DND-41 (cell line): ENCODE data around the gene CTSF.

Experiments used
- ATAC-seq: fragments of 200-7000 bp; cut with Tn5 transposase; 3 replicates; pipeline ENCODE4 v1.9.1; 2021; ENCODE audit warnings: low read depth; ENCODE audit not compliant: insufficient read depth
- DNase-seq: peaks from one replicate; pipeline ENCODE4 v3.0.0-alpha.2; 2020
- H2AFZ ChIP-seq: 2 replicates; pipeline ENCODE4 v1.6.0; 2012; ENCODE audit warnings: low read depth, low read length
- H3K27ac ChIP-seq: 2 replicates; pipeline ENCODE4 v1.5.1; 2012; ENCODE audit warnings: low read length, inconsistent platforms
- H3K27me3 ChIP-seq: fragments of 200-600 bp; sonication (generic); 2 replicates; pipeline ENCODE4 v1.6.0; 2012; ENCODE audit warnings: low read length, mild to moderate bottlenecking, inconsistent platforms; ENCODE audit not compliant: insufficient read depth, poor library complexity
- H3K36me3 ChIP-seq: 2 replicates; pipeline ENCODE4 v1.5.1; 2012; ENCODE audit warnings: low read length, inconsistent platforms; ENCODE audit not compliant: insufficient read depth
- H3K4me1 ChIP-seq: 2 replicates; pipeline ENCODE4 v1.5.1; 2012; ENCODE audit warnings: mild to moderate bottlenecking, low read length; ENCODE audit not compliant: insufficient read depth
- H3K4me2 ChIP-seq: 2 replicates; pipeline ENCODE4 v1.6.0; 2012; ENCODE audit warnings: mild to moderate bottlenecking, moderate library complexity, low read length, inconsistent platforms; ENCODE audit not compliant: insufficient read depth
- H3K4me3 ChIP-seq, 2 experiments: fragments of 200-600 bp in 1 of 2; shearing (Covaris generic) in 1 of 2; 2 replicates each; pipeline ENCODE4 v1.5.1; 2012 to 2016; ENCODE audit warnings: inconsistent platforms in 2 of 2, low read length in 2 of 2, mild to moderate bottlenecking in 2 of 2, low read depth in 1 of 2, moderate library complexity in 1 of 2
- H3K79me2 ChIP-seq: 2 replicates; pipeline ENCODE4 v1.6.0; 2012; ENCODE audit warnings: low read length, inconsistent platforms; ENCODE audit not compliant: insufficient read depth
- H3K9ac ChIP-seq: 2 replicates; pipeline ENCODE4 v1.6.0; 2012; ENCODE audit warnings: low read depth, mild to moderate bottlenecking, inconsistent platforms, low read length, moderate library complexity
- H3K9me3 ChIP-seq: 2 replicates; pipeline ENCODE4 v1.5.1; 2012; ENCODE audit warnings: low read length, moderate library complexity, mild to moderate bottlenecking, inconsistent platforms; ENCODE audit not compliant: insufficient read depth, severe bottlenecking
- H4K20me1 ChIP-seq: 2 replicates; pipeline ENCODE4 v1.6.0; 2012; ENCODE audit warnings: low read length; ENCODE audit not compliant: insufficient read depth
- EZH2 ChIP-seq: IDR thresholded peaks from 3 replicates; pipeline ENCODE4 v1.6.1; 2012; ENCODE audit warnings: borderline replicate concordance, low read depth, mild to moderate bottlenecking, moderate library complexity, low read length, inconsistent platforms; ENCODE audit not compliant: severe bottlenecking
- TF ChIP-seq, protein P1 (sequence below): IDR thresholded peaks from 2 replicates; pipeline ENCODE4 v1.5.1; 2012; ENCODE audit warnings: borderline replicate concordance, low read length, moderate library complexity, mild to moderate bottlenecking; ENCODE audit not compliant: poor library complexity, severe bottlenecking; ENCODE audit errors: extremely low read depth

CTSF gene

GRCh38 chr11:66600631-66601233 is 32.3 kb upstream of the CTSF start:
- no peak for DNase-seq
- H3K9ac ChIP-seq = no peak overlapping the region
- peaks cover 36% of the 10 kb centered on the region for H3K36me3 ChIP-seq
- ATAC-seq = no peak
- no peak overlapping the region for H3K4me2 ChIP-seq
- H3K4me1 ChIP-seq = no peaks in the 10 kb centered on the region
- no peak overlapping the region for H3K27ac ChIP-seq
- no peak overlapping the region for H3K4me3 ChIP-seq
- no peak overlapping the region for H2AFZ ChIP-seq
- H3K9me3 ChIP-seq = no peaks in the 10 kb centered on the region
- peaks cover 3% of the 10 kb centered on the region; the same call in 1 of the 2 replicates for H3K79me2 ChIP-seq
- no peak for TF ChIP-seq EZH2
- TF ChIP-seq, protein P1, sequence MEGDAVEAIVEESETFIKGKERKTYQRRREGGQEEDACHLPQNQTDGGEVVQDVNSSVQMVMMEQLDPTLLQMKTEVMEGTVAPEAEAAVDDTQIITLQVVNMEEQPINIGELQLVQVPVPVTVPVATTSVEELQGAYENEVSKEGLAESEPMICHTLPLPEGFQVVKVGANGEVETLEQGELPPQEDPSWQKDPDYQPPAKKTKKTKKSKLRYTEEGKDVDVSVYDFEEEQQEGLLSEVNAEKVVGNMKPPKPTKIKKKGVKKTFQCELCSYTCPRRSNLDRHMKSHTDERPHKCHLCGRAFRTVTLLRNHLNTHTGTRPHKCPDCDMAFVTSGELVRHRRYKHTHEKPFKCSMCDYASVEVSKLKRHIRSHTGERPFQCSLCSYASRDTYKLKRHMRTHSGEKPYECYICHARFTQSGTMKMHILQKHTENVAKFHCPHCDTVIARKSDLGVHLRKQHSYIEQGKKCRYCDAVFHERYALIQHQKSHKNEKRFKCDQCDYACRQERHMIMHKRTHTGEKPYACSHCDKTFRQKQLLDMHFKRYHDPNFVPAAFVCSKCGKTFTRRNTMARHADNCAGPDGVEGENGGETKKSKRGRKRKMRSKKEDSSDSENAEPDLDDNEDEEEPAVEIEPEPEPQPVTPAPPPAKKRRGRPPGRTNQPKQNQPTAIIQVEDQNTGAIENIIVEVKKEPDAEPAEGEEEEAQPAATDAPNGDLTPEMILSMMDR = no peak
- no peaks in the 10 kb centered on the region for H3K27me3 ChIP-seq
- H4K20me1 ChIP-seq = no peaks in the 10 kb centered on the region

DNA sequence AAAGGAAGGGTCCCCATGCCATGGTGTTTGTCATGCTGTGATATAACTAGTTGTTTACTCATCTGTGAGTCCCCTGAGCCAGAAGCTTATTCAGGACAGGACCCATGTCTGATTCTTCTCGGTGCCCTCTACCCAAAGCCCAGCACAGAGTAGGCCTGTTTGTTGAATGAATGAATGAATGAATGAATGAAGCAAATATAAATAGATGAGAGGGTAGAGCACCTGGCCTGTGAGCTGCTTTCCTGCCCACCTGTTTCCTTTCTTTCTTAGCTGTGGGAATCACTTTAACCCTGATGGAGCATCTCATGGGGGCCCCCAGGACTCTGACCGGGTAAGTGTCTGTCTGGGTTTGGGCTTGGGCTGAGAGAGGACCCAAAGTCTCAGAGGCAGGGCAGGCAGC is 31.8 kb upstream of the CTSF start:
- ATAC-seq = no peak
- TF ChIP-seq, protein P1 = no peak
- no peak for TF ChIP-seq EZH2

GRCh38 chr11:66598993-66599392 is 30.6 kb upstream of the CTSF start:
- ATAC-seq = no peak
- peaks cover 22% of the 10 kb centered on the region for H3K36me3 ChIP-seq
- H3K27me3 ChIP-seq = no peaks in the 10 kb centered on the region
- no peak overlapping the region for H3K4me2 ChIP-seq
- H2AFZ ChIP-seq = no peak overlapping the region
- no peak for DNase-seq
- H4K20me1 ChIP-seq = no peaks in the 10 kb centered on the region
- H3K9ac ChIP-seq = no peak overlapping the region
- TF ChIP-seq EZH2 = no peak
- TF ChIP-seq, protein P1 = no peak
- H3K79me2 ChIP-seq = peaks cover 3% of the 10 kb centered on the region; the same call in 1 of the 2 replicates
- peaks cover 8% of the 10 kb centered on the region for H3K4me1 ChIP-seq
- H3K27ac ChIP-seq = no peak overlapping the region
- H3K4me3 ChIP-seq = no peak overlapping the region
- H3K9me3 ChIP-seq = no peaks in the 10 kb centered on the region

More for the DNA sequence above, 31.8 kb upstream of the CTSF start:
- no peak overlapping the region for H3K9ac ChIP-seq
- no peaks in the 10 kb centered on the region; the same call in 1 of the 2 replicates for H3K4me1 ChIP-seq
- H3K4me2 ChIP-seq = no peak overlapping the region
- H3K4me3 ChIP-seq = no peak overlapping the region
- H3K79me2 ChIP-seq = peaks cover 3% of the 10 kb centered on the region; the same call in 1 of the 2 replicates
- no peak overlapping the region for H2AFZ ChIP-seq
- no peak overlapping the region for H3K27ac ChIP-seq
- H3K9me3 ChIP-seq = no peaks in the 10 kb centered on the region
- peaks cover 31% of the 10 kb centered on the region for H3K36me3 ChIP-seq
- no peak for DNase-seq
- H4K20me1 ChIP-seq = no peaks in the 10 kb centered on the region
- H3K27me3 ChIP-seq = no peaks in the 10 kb centered on the region
